GM12878 (cell line): ENCODE data around the gene HS6ST3. TPM values are rescaled to one million over a fixed set of nuclear protein-coding genes. Genes with fewer than 3 reads are reported as not detected.

Experiments
- ATAC-seq: fragments of 200-7000 bp; cut with Tn5 transposase; 3 replicates; pipeline ENCODE4 v1.9.1; 2020; ENCODE audit warnings: mild to moderate bottlenecking, moderate library complexity
- BruUV-seq: library from RNA; stranded (reverse); fragments of 400-500 nt; replicated peaks from 2 replicates; lab custom pipeline; 2021; lab: Mats Ljungman, UMichigan
- CTCF ChIA-PET: fragments of 300-600 bp; sonication (Branson Sonifier 250); formaldehyde crosslinking; extraction: SDS; loops from one replicate; lab custom pipeline; 2021; ENCODE audit warnings: inconsistent platforms; lab: Yijun Ruan, JAX
- POLR2A ChIA-PET: fragments of 350-600 bp; formaldehyde crosslinking; extraction: SDS; loops from one replicate; lab custom pipeline; 2021; ENCODE audit warnings: inconsistent platforms; lab: Charles Lee
- RAD21 ChIA-PET: fragments of 300-600 bp; sonication (Branson Sonifier 250); formaldehyde crosslinking; loops from one replicate; lab custom pipeline; 2023; ENCODE audit warnings: antibody characterized with exemption; ENCODE audit not compliant: unreplicated experiment; lab: Charles Lee
- SMC1A ChIA-PET: fragments of 300-600 bp; sonication (Branson Sonifier 250); formaldehyde crosslinking; loops from one replicate; lab custom pipeline; 2023; ENCODE audit not compliant: unreplicated experiment, uncharacterized antibody; lab: Charles Lee
- DNase-seq: peaks from one replicate; pipeline ENCODE4 v3.0.0-alpha.2; 2011; ENCODE audit warnings: low read depth, low spot score
- FAIRE-seq: peaks from 3 replicates; lab custom pipeline; 2011; peaks lifted over from hg19 to GRCh38; lab: Jason Lieb, UNC
- H2AFZ ChIP-seq: 2 replicates; pipeline ENCODE4 v1.6.0; 2011; ENCODE audit warnings: low read depth, low read length, control low read depth; ENCODE audit not compliant: control insufficient read depth
- H3K27ac ChIP-seq: 2 replicates; pipeline ENCODE4 v1.5.1; 2011; ENCODE audit warnings: control low read depth; ENCODE audit not compliant: control insufficient read depth, insufficient read depth
- H3K27me3 ChIP-seq, 2 experiments: replicated peaks in 1 of 2; 2 replicates each; pipeline versions ENCODE4 v1.6.0 to v1.6.1; 2011; ENCODE audit warnings: low read length in 1 of 2; ENCODE audit not compliant: control insufficient read depth in 2 of 2, insufficient read depth in 2 of 2
- H3K36me3 ChIP-seq, 2 experiments: 2 replicates each; pipeline ENCODE4 v1.5.1; 2011; ENCODE audit warnings: low read length in 1 of 2; ENCODE audit not compliant: control insufficient read depth in 2 of 2, insufficient read depth in 2 of 2
- H3K4me1 ChIP-seq: 2 replicates; pipeline ENCODE4 v1.6.1; 2011; ENCODE audit warnings: mild to moderate bottlenecking, low read length, moderate library complexity, mixed read lengths; ENCODE audit not compliant: control insufficient read depth, insufficient read depth
- H3K4me2 ChIP-seq: 2 replicates; pipeline ENCODE4 v1.6.0; 2011; ENCODE audit warnings: control low read depth; ENCODE audit not compliant: control insufficient read depth, insufficient read depth
- H3K4me3 ChIP-seq: fragments of 200-600 bp; sonication (generic); 2 replicates; pipeline ENCODE4 v1.5.1; 2016
- H3K79me2 ChIP-seq: 2 replicates; pipeline ENCODE4 v1.6.0; 2011; ENCODE audit warnings: low read length; ENCODE audit not compliant: control insufficient read depth, insufficient read depth
- H3K9ac ChIP-seq: 2 replicates; pipeline ENCODE4 v1.8.0; 2011; ENCODE audit warnings: low read length, control low read depth, mixed read lengths; ENCODE audit not compliant: control insufficient read depth, insufficient read depth
- H3K9me3 ChIP-seq: replicated peaks from 3 replicates; pipeline ENCODE4 v1.5.1; 2011; ENCODE audit warnings: mild to moderate bottlenecking, low read length; ENCODE audit not compliant: control insufficient read depth, insufficient read depth
- H4K20me1 ChIP-seq: 2 replicates; pipeline ENCODE4 v1.6.0; 2011; ENCODE audit not compliant: control insufficient read depth, insufficient read depth
- EP300 ChIP-seq, 2 experiments: fragments of 150-350 bp in 1 of 2; IDR thresholded peaks; 2 replicates each; pipeline ENCODE4 v1.6.1; 2011 to 2012; ENCODE audit warnings: low read depth in 2 of 2, low read length in 2 of 2, borderline replicate concordance in 1 of 2, improper control_type of control experiment in 1 of 2, inconsistent platforms in 1 of 2; ENCODE audit not compliant: control insufficient read depth in 1 of 2
- ZNF592 ChIP-seq: fragments of 450-650 bp; IDR thresholded peaks from 2 replicates; pipeline ENCODE4 v1.6.1; 2017; ENCODE audit warnings: mild to moderate bottlenecking, moderate library complexity
- WGBS: methylation state at CpG from one replicate; pipeline ENCODE4 v1.1.6; 2016; ENCODE audit warnings: low lambda C conversion rate; ENCODE audit not compliant: insufficient replicate concordance, insufficient coverage; ENCODE audit errors: missing lambda C conversion rate; 5-methylcytosine and 5-hydroxymethylcytosine counted together
- in situ Hi-C: fragments of 300-500 bp; cut with MboI; formaldehyde crosslinking; loops from 9 replicates; pipeline ENCODE4 v1.14.3; 2018; ENCODE audit warnings: mixed read lengths
- intact Hi-C: fragments of 100-400 bp; cut with micrococcal nuclease; formaldehyde crosslinking; loops from one replicate; pipeline ENCODE4 v1.14.2; 2022; ENCODE audit not compliant: unreplicated experiment
- polyA plus RNA-seq, 11 experiments: library from polyadenylated mRNA; depleted of rRNA in 4 of 11; unstranded in 6 of 11; stranded (reverse) in 5 of 11; fragments of >200 nt; fragmentation: Nextera tagmentation in 4 of 11; fragmentation: Illumina TruSeq in 1 of 11; extraction: Ambion mirVana in 4 of 11; extraction: Trizol in 1 of 11; gene quantifications; 1 replicate in 1 of 11; 2 replicates in 10 of 11; pipeline versions ENCODE4 v1.2.1 to v1.2.3, GENCODE V29; 2011 to 2016; ENCODE audit warnings: inconsistent platforms in 2 of 11, missing spikeins in 2 of 11, low read depth in 1 of 11
- total RNA-seq, 4 experiments: library from RNA; depleted of rRNA in 3 of 4; stranded (reverse); fragments of >200 nt in 3 of 4; fragmentation: Illumina TruSeq in 1 of 4; extraction: Trizol in 1 of 4; gene quantifications; 2 replicates each; pipeline versions ENCODE4 v1.2.1 to v1.2.3, GENCODE V29; 2013 to 2021

HS6ST3 gene
- total and polyA plus RNA-seq, 10 of the 15 experiments (the other 5 are each of a cell fraction or from before 2014, with no cell fraction given), result under 0.01 to 2.9 TPM; not detected in 8

GRCh38 chr13:96041326-96042110 is 48.4 kb upstream of the HS6ST3 start:
- CTCF ChIA-PET, result interaction anchor here (0.7 kb wide), 1 partner anchor 11 kb away, joined by 5 read pairs; no protein-coding TSS in a partner anchor
- intact Hi-C loops (no loop called here), in situ Hi-C loops (no loop called here)
- no peak overlapping the region for H3K4me2 ChIP-seq
- no TSS peak for BruUV-seq
- 81% methylated on average over 4 of the region's 4 CpGs for WGBS
- H3K9me3 ChIP-seq, result peaks cover 2% of the 10 kb centered on the region
- H2AFZ ChIP-seq, result no peak overlapping the region
- DNase-seq (no peak), ATAC-seq (no peak), FAIRE-seq (no peak)
- H3K4me3 ChIP-seq, result no peak overlapping the region
- POLR2A ChIA-PET, result no interaction called here
- H3K79me2 ChIP-seq, result peaks cover 8% of the 10 kb centered on the region
- no peaks in the 10 kb centered on the region; a peak in 1 of 4 replicates for H3K36me3 ChIP-seq
- TF ChIP-seq ZNF592, result no peak
- TF ChIP-seq EP300 (IDR thresholded peaks at IDR 0.05; ENCODE audit: borderline replicate concordance in 1 of 2, control insufficient read depth in 1 of 2, low read depth in 2 of 2, low read length in 2 of 2), result no peak
- no peaks in the 10 kb centered on the region for H3K4me1 ChIP-seq
- RAD21 ChIA-PET, result no interaction called here
- H3K9ac ChIP-seq, result no peak overlapping the region
- H3K27me3 ChIP-seq, result no peaks in the 10 kb centered on the region
- SMC1A ChIA-PET, result interaction anchor here (0.9 to 1.5 kb wide), 2 partner anchors 11 to 19 kb away, joined by 3 to 5 read pairs; partner anchors contain the start of gene UGGT2
- H3K27ac ChIP-seq, result no peak overlapping the region
- no peaks in the 10 kb centered on the region for H4K20me1 ChIP-seq
